HepG2 (cell line): ENCODE measurements around the gene GLT1D1. TPM values are rescaled to one million over a fixed set of nuclear protein-coding genes. Genes with fewer than 3 reads are reported as not detected.

Experiments
- ARHGAP35 ChIP-seq: sonication (generic); formaldehyde crosslinking; IDR thresholded peaks from 2 replicates; pipeline ENCODE4 v1.9.0; 2022; ENCODE audit warnings: mild to moderate bottlenecking, inconsistent platforms, moderate library complexity, missing genetic modification reagents, borderline replicate concordance
- CBX2 ChIP-seq, 2 experiments: fragments of 200-600 bp in 1 of 2; sonication (generic); formaldehyde crosslinking in 1 of 2; IDR thresholded peaks; 2 replicates each; pipeline versions ENCODE4 v1.7.0 to v1.8.1; 2018 to 2022; ENCODE audit warnings: low read depth in 2 of 2, low read length in 1 of 2, mild to moderate bottlenecking in 1 of 2, missing genetic modification reagents in 1 of 2
- CTCF ChIP-seq: sonication (generic); formaldehyde crosslinking; IDR thresholded peaks from 2 replicates; pipeline ENCODE4 v1.5.0; 2020; ENCODE audit warnings: mild to moderate bottlenecking, missing genetic modification reagents, moderate library complexity
- KMT2A ChIP-seq: sonication (generic); formaldehyde crosslinking; IDR thresholded peaks from 2 replicates; pipeline ENCODE4 v1.4.0; 2020; ENCODE audit warnings: missing genetic modification reagents
- MIER3 ChIP-seq: IDR thresholded peaks from 2 replicates; pipeline ENCODE4 v1.6.1; 2016; ENCODE audit warnings: missing compliant biosample characterization, borderline replicate concordance
- NR2F1 ChIP-seq, 2 experiments: fragments of 450-650 bp in 1 of 2; formaldehyde crosslinking in 1 of 2; IDR thresholded peaks; 2 replicates each; pipeline versions ENCODE4 v1.5.0 to v1.6.1; 2016 to 2020; ENCODE audit warnings: mild to moderate bottlenecking in 1 of 2, missing compliant biosample characterization in 1 of 2, missing genetic modification reagents in 1 of 2, moderate library complexity in 1 of 2
- PHF20 ChIP-seq: sonication (generic); formaldehyde crosslinking; IDR thresholded peaks from 2 replicates; pipeline ENCODE4 v1.5.0; 2020; ENCODE audit warnings: mild to moderate bottlenecking, missing genetic modification reagents
- PRDM15 ChIP-seq: sonication (generic); formaldehyde crosslinking; IDR thresholded peaks from 2 replicates; pipeline ENCODE4 v1.4.0; 2020; ENCODE audit warnings: missing genetic modification reagents
- RFX3 ChIP-seq: IDR thresholded peaks from 2 replicates; pipeline ENCODE4 v1.6.1; 2016; ENCODE audit warnings: missing biosample characterization, missing genetic modification reagents
- TFE3 ChIP-seq: IDR thresholded peaks from 2 replicates; pipeline ENCODE4 v1.6.1; 2016
- ZFAT ChIP-seq: sonication (generic); formaldehyde crosslinking; conservative IDR thresholded peaks from 2 replicates; pipeline ENCODE4 v1.8.1; 2023; ENCODE audit warnings: missing genetic modification reagents, inconsistent platforms
- ZNF33A ChIP-seq: sonication (generic); formaldehyde crosslinking; IDR thresholded peaks from 2 replicates; pipeline ENCODE4 v1.5.1; 2020; ENCODE audit warnings: missing genetic modification reagents, mild to moderate bottlenecking, moderate library complexity, borderline replicate concordance
- ZNF710 ChIP-seq: sonication (generic); formaldehyde crosslinking; IDR thresholded peaks from 2 replicates; pipeline ENCODE4 v1.5.0; 2020; ENCODE audit warnings: mild to moderate bottlenecking, missing genetic modification reagents, borderline replicate concordance
- ZNF788 ChIP-seq: sonication (generic); formaldehyde crosslinking; IDR thresholded peaks from 2 replicates; pipeline ENCODE4 v1.5.0; 2020; ENCODE audit warnings: mild to moderate bottlenecking, missing genetic modification reagents, borderline replicate concordance
- polyA plus RNA-seq, 8 experiments: library from polyadenylated mRNA; depleted of rRNA in 3 of 8; stranded (reverse) in 7 of 8; unstranded in 1 of 8; fragments of >200 nt; fragmentation: Illumina TruSeq in 4 of 8; extraction: Trizol in 4 of 8; gene quantifications; 2 replicates each; pipeline versions ENCODE4 v1.2.1 to v1.2.3, GENCODE V29; 2011 to 2016; ENCODE audit warnings: low read depth in 4 of 8, missing spikeins in 1 of 8, mixed read lengths in 1 of 8; ENCODE audit not compliant: insufficient read depth in 1 of 8
- total RNA-seq, 5 experiments: library from RNA; depleted of rRNA; stranded (reverse); fragments of >200 nt; fragmentation: Illumina TruSeq; extraction: Trizol; gene quantifications; 2 replicates each; pipeline ENCODE4 v1.2.3, GENCODE V29; 2016; ENCODE audit warnings: low read depth in 1 of 5

GLT1D1 gene
- total and polyA plus RNA-seq, 2 of the 13 experiments (the other 11 are each of a cell fraction or from before 2014, with no cell fraction given), result 0.09 to 0.17 TPM

GRCh38 chr12:128977441-128977840 is 124.2 kb downstream of the GLT1D1 start (continued):
- TF ChIP-seq CTCF (no peak), RFX3 (CRISPR knock-in tag) (no peak), ZNF788 (CRISPR knock-in tag) (no peak), PRDM15 (no peak), MIER3 (CRISPR knock-in tag) (no peak), KMT2A (no peak), CBX2 (IDR thresholded peaks at IDR 0.05; ENCODE audit: low read depth, low read length) (no peak), CBX2 (CRISPR knock-in tag; IDR thresholded peaks at IDR 0.05; ENCODE audit: low read depth) (no peak), ZFAT (CRISPR knock-in tag) (no peak), ARHGAP35 (CRISPR knock-in tag) (no peak), PHF20 (CRISPR knock-in tag) (no peak), ZNF33A (CRISPR knock-in tag) (no peak), ZNF710 (CRISPR knock-in tag) (no peak), TFE3 (no peak), NR2F1 (CRISPR knock-in tag; IDR thresholded peaks at IDR 0.05) (no peak)
- TF ChIP-seq, all 625 proteins: peak for 0
